Measurements from ENCODE around the gene KIF6.

Gene KIF6

DNA sequence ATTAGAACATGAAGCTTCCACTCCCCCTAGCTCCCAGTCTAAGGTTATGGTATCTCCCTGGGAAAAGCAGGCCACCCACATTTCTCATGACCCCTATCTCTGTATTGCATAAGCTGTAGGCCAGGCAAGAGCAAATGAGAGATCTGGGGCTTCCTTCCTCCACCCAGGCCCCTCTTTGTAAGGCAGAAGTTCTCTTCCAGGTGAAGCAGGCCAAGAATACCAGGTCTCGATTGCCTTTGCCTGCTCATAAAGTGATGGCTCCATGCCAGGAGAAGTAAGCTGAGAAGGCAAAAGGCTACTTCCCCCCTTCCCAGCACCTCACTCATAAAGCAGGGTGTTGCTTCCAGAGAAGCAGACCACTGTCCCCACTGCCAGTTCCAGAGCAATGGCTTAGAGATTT, 258.6 kb downstream of the KIF6 start:
- no peak for DNase-seq (ENCODE audit: extremely low read depth in 1 of 2, low read depth in 1 of 2)

DNA sequence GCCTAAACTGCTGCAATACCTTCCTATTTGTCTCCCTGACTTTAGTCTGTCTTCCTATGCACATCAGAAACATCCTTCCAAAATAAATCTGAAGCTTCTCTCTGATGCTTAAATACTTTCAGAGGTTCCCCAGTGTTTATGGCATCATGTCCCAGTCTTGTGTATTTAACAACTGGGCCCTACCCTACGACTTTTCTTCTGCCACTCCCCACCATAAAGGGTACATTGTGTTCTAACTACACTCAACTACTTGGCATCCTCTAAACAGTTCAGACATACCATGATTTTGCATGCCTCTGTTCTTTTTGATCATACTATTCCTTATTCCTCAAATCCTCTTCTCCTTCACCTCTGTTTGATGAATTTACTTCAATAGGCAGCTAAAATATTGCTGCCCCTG, 259.7 kb downstream of the KIF6 start:
- no peak for DNase-seq (ENCODE audit: extremely low read depth in 1 of 2, low read depth in 1 of 2)

DNA sequence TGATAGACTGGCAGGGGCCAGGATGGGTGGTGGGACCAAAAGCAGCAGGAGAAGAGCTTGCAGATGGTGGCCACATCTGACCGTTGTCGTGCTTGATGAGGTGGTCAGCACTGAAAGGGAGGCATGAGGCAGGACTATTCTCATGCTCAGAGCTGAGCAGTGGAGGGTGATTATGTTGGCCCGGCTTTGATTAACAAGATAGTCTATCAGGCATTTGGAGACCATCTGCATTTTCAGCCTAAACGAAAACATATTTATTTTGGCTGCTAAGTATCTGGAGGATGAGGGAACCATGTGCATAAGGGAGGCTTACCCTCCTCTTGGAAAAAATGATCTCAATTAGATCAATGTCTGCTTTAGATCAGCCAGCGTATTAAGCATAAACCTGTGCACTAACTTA, 261.1 kb downstream of the KIF6 start:
- no peak for DNase-seq (ENCODE audit: extremely low read depth in 1 of 2, low read depth in 1 of 2)

DNA sequence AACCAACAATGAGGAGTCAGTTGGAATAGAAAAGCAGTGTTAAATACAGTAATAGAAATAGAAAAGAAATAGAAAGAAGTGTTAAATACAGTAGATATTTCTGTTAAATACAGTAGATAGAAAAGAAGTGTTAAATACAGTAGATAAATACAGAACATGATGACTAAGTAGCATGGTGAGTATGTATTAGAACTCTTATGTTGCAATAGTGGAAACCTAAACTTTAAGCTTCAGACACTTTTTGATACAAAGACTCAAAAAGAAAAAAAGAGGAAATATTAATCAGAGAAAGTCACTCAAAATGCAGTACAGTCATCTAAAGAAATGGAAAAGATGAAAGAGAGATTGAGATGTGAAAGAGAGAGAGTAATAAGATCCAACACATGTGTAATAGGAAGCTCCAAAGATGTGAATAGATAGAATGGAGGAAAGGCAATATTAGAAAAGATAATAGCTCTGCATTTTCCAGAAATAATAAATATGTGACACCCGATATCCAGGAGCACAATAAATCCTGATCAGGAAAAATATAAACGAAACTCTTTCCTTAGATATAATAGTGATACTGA, 271.2 kb downstream of the KIF6 start:
- DNase-seq (ENCODE audit: extremely low read depth in 1 of 2, low read depth in 1 of 2), result no peak

DNA sequence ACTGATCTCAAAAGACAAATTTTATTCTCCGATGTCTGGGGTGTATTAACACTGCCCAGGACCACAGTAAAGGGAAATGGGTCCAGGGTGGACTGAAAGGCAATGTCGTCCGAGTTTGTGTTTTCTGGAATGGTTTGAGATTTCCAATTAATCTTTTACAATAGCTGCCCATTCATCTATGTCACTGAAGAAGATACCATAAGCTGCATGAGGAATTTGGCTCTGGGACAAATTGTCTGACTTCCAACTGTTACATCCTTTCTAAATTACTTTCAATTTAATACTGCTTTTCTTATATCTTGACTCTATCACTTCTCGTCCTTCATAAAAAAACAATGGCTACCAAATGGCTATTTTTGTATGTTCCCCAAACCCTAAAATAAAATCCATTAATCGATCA, 272.0 kb downstream of the KIF6 start:
- DNase-seq (ENCODE audit: extremely low read depth in 1 of 2, low read depth in 1 of 2), result no peak

DNA sequence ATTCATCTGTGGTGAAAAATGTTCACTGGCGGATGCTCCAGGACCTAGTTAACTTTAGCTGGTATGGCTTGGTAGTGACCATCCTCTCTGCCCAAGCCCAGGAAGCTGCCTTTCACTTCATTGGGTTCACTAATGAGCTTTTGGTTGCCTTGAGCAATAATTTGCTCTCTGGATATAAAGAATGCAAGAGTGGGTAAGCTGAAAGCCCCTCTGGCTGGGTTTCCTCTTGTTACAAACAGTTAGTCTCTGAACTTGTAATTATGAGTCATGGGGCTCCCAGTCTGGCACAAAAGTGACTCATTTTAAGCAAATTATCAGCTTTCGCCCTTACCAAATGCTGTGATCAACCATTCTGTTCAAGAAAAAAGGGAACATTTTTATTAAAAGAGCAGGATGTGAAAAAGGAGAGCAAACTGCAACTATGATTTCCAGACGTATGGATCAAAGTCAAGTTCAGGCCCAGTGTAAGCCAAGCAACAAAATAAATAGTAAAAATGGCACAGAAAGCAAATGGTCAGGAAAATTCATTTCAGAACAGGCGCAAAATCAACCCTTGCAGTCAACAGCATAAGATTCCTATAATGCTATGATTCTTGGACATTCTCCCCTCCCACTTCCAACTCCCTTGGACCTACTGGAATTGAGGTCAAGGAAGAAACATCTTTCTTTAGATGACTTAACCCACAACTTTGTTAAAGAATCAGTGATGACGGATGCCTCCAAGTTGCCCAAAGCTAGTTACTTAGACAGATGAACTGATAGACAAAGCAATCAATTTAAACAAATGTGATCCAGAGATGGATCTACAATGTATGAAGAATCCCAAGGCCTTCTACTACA, 272.7 kb downstream of the KIF6 start:
- no peak for DNase-seq (ENCODE audit: extremely low read depth in 1 of 2, low read depth in 1 of 2)

DNA sequence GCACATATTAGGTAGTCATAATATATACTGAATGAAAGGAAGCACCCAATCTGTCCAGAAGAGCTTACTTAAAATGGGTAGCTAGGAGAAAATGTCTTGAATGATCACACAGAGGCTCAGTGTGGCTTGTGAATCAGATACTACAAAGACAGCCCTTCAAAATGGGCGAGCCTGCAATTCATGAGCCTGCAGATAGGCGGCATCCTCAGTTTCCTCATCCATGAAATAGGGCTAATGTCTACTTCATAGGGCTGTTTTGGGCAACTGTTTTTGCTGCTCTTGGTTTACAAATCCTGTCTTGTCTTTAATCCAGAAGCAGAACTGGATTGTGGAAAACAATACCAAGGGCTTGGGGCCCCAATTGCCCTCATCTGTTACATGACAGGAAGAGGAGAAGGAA, 273.4 kb downstream of the KIF6 start:
- no peak for DNase-seq (ENCODE audit: extremely low read depth in 1 of 2, low read depth in 1 of 2)

DNA sequence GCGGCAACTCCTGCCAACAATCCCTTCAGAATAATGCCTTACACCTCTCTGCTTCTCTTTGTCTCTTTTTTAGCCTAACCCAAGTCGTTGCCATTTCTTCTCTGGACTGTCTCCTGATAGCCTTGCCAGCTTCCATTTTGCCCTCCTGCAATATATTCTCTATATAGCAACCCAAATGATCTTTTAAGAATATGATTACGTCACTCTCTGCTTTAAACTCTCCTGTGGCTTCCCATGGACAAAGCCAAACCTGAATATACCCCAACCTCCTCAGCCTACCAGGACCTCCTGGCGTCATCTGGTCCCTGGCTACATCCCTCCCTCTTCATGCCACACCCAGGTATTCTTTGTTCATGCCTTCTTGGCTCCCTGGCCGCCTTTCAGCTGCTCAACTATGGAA, 276.2 kb downstream of the KIF6 start:
- DNase-seq (ENCODE audit: extremely low read depth in 1 of 2, low read depth in 1 of 2), result no peak

DNA sequence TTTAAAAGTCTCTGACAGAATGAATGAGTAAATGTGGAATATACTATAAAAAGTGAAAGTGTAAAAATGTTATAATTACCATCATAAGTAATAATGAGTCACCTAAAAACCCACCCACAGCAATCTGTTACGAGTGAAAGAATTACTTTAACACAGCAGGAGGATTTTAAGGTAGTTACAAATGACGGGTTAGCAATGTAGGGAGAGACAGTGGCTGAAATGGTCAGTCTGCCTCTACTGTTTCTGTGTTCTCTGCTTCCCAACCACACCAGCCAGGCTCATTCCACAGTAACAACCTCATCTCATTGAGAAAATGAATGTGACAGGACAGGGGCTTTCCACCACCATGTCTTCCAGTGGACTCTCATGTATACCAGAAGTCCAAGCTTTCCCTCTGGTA, 278.3 kb downstream of the KIF6 start:
- no peak for DNase-seq (ENCODE audit: extremely low read depth in 1 of 2, low read depth in 1 of 2)

DNA sequence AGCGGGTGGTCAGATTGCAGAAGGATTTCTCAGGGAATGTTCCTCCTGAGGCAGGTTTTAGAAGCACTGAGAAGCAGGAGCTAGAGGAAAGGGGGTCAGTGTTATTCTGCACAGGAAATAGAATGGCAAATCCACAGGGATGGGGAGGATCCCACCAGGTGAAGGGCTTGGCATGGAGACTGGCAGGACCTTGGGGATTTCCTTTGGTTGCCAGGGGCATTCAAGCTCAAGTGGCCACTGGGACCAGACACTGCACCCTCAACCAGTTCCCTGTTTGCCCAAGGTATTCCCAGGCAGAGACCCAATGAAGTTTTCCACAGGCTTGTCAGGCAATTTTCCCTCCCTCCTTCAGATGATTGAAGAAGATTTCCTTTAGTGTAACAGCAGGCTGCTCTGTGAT, 279.5 kb downstream of the KIF6 start:
- no peak for DNase-seq (ENCODE audit: extremely low read depth in 1 of 2, low read depth in 1 of 2)

DNA sequence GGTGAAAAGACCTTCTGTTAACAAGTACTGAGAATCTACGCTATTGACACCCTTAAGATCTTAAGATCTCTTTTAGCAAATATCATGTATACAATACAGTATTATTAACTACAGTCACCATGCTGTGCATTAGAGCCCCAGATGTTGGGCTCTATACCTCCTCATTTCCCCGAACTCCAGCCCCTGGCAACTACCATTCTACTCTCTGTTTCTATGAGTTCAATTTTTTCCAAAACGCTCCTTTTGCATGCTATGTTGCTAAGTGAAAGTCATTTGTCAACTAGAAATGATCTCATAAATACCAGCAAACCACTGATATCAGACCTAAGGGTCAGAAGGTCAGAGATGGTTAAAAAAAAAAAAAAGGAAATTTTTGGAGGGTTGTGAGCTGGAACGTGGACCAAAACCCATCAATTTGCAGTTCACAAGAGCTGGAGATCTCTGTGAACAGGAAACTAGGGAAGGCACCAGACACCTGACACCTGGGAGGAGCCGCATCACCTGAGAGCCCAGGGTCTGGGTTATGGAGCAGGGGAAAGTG, 280.7 kb downstream of the KIF6 start:
- DNase-seq (ENCODE audit: extremely low read depth in 1 of 2, low read depth in 1 of 2), result no peak

DNA sequence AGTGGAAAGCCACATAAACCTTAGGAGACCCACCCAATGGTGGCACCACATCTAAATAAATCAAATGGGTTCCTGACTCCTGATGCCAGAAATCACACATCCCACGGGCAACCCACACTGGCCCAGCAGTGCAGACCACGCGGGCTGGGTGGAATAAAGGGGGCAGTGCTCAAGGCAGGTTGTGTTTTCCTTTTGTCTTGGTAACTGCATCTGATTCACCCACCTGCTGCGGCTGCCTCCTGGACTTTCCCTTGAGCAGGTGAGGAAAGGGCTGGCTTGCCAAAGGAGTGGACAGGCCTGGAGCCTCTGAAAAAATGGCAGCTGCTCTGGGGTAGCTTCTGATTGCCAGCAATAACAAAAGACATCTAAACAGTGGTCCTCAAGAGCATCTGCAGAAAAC, 283.2 kb downstream of the KIF6 start:
- no peak for DNase-seq (ENCODE audit: extremely low read depth in 1 of 2, low read depth in 1 of 2)

DNA sequence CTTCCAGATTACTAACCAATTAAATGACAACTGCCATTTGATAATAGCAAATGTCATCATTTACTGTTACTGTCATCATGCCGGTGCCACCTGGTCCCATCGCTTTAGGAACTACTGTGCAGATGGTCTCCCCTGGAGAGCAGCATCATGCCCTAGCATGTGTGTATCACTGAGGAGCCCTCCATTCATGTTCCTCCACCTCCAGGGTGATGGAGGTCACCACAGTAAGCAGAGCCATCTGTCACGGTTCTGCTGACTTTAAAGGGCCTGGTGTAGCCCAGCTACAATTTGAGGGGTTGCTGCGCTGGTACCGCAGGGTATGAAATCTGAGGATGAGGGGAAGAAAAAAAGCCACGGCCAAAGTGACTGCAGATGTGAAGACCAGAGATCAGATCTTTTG, 283.9 kb downstream of the KIF6 start:
- DNase-seq (ENCODE audit: extremely low read depth in 1 of 2, low read depth in 1 of 2), result no peak

DNA sequence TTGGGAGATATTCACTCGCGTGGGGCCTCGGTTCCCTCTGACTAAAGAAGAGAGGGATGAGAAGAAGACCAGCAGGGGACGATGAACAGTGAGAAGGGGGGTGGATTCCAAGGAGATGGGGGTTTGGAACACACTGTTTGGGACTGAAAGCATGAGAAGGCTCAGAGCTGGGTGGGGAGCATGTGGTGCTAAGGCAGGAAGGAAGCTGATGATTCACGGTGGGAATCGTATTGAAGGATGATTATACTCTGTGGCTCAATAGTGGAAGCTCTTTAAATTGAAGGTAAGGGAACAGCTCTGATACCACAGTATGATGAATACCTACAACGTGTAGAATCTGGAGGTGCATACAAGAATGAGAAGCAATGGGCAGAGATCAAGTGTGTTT, 285.2 kb downstream of the KIF6 start:
- no peak for DNase-seq (ENCODE audit: extremely low read depth in 1 of 2, low read depth in 1 of 2)

DNA sequence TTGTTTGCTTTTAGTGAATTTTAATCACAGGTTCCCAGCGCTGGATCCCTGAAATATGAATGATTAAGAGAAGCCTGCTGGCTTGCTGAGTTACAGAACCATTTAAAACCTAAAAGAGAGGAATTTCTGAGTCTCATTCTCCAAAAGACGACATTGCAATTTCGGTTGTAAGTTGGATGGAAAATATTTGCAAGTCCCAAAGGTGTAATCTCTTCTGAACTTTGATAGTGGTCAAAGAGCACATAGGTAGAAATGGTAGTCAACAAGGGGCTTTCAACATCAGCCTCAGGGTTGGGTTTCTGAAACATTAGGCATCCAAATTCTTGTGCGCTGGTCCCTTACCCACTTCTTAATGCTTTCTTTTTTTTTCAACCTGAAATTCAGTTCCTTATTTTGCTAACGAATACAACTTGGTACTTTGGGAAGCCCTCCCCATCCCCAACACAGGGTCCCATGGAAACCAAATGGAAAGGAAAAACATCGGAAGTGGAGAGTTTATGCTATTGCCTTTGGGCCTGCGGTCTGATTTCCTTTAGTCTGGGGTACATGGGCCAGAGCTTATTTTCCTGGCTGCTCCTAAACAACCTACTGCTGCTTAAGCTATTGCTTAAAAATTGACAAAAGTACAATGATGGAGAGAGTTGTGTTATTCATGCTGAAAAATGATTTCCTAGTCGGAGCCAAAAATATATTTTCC, 285.7 kb downstream of the KIF6 start:
- DNase-seq (ENCODE audit: extremely low read depth in 1 of 2, low read depth in 1 of 2), result no peak

DNA sequence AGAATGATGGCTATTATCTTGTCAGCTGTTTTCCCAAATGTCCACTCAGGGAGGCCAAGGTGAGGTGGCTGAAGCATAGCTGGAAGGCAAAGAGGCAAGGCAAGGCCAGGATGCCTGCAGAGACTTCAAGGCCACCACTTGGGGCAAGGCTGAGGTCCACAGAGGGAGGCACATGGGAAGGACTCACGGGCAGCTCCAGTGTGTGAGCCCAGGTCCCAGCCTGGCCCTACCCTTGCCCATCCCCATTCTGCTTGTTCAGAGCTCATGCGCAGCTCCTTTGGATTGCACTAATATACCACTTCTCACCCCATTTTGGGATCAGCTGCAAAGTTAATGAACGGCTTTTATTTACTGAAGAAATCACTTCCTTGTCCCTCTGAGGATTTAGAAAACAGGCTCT, 291.6 kb downstream of the KIF6 start:
- DNase-seq (ENCODE audit: extremely low read depth in 1 of 2, low read depth in 1 of 2), result no peak

DNA sequence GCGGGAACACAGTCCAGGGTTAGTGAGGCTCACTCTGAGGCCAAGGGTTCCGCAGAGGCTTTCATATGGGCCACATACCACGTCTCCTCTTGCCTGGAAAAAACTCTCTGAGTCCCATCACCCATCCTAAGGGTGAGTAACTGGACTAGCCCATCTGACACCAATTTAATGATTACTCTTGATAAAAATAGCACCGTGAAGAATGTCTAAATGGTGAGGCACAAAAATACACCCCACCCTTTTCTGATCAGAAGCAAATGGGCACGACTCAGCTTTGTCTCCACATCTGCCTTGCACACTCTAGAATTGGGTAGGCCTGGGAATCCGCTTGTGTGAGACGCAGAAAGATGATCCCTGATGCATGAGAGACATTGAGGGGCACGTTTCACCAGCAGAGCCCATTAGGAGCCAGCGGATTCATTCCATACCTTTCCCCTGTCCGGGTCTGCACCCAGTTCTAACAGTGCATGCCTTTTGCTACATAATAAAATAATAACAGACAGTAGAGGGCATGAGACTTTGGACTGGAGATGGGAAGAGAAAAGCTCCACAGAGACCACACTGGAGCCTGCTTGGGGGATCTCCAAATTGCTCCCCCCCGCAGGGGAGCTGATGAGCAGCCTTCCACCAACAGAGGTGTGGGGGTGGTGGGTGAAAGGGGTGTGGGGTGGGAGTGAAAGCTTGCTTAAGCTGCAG, 292.7 kb downstream of the KIF6 start:
- no peak for DNase-seq (ENCODE audit: extremely low read depth in 1 of 2, low read depth in 1 of 2)

DNA sequence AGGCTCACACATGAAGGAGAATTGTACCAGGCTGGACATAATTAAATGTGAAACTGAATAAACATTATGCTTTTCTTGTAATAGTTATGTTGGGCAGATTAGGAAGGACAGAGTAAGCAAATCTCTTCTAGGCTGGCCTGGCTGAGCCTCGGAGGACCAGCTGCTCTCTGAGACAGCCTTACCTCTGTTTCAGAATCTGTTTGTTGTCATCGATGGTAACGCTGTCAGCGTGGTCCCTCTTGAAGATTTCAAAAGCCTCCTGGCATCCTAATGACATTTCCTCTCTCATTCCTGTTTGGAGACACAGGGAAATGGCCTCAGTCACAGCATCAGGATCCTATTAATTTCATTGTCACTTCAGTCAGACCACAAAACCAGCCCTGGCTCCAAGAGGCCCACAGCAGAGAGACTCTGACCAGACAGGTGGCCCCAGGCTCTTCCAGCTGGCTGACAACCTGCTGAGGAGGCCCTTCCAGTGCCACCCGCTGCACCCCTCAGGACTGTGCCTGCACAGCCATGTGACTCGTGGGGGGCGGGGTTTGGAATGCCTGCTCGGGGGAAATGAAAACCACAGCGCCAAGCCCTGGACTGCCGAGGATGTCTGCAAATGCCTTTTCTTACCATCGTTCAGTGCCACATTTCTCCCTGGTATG, 294.2 kb downstream of the KIF6 start:
- DNase-seq (ENCODE audit: extremely low read depth in 1 of 2, low read depth in 1 of 2), result no peak

DNA sequence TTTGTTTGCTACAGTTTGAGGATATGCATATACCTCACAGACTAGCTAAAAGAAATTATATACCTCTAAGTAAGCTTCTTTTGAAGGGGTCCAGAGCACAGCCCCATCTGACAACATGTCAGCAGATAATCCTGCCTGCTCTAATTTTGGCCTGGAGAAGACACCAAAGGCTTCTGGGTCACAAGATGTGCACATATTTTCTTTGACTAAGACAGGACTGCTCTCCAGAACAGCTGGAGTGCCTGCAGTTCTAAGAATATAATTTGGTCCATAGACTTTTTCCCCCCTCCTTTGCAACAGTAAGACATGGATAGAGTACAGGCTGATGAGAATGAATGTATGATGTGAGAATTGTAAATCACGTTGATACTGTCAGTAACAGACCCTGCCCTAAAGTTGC, 294.8 kb downstream of the KIF6 start:
- no peak for DNase-seq (ENCODE audit: extremely low read depth in 1 of 2, low read depth in 1 of 2)

DNA sequence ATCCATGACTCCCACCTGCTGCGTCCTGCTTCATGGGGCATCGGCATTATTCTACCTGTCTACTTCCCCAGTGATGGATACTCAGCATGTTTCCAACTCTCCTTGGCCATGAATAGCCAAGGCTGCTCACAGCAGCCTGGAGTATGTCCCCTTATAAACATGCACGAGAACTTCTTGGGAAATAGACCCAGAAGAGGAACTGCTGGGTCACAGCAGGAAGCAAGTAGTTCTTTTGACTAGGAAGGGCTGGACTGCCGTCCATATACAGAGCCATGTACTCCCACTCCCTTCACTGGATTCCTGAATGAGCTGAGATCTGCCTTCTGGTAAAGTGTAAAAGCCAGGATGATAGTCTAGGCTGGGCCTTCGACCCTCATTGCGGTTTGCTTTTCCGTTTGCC, 296.4 kb downstream of the KIF6 start:
- DNase-seq (ENCODE audit: extremely low read depth in 1 of 2, low read depth in 1 of 2), result no peak

DNA sequence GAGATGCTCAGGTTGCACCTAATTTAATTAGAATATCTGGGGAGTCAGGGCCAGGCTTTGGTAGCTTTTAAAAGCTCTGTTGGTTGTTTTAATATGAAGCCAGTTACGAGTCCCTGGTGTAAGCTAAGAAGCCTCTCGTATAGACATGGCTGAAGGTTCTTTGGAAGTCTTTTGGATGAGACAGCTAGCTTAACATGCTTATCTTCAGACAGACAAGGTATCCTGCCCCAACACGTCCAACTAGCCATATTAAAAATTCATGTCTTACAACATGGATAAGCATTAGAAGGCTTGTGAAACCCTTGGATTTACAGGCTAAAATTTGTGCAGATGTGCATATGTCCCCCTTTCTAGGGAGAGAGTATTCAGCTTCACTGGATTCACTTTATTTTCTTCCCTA, 297.1 kb downstream of the KIF6 start:
- DNase-seq (ENCODE audit: extremely low read depth in 1 of 2, low read depth in 1 of 2), result no peak
